NCI-H510A (cell line): ENCODE measurements around the gene IL15.

Source experiments
- DNase-seq: peaks from one replicate; lab custom pipeline; 2025; lab: John Stamatoyannopoulos, UW

The IL15 gene

DNA sequence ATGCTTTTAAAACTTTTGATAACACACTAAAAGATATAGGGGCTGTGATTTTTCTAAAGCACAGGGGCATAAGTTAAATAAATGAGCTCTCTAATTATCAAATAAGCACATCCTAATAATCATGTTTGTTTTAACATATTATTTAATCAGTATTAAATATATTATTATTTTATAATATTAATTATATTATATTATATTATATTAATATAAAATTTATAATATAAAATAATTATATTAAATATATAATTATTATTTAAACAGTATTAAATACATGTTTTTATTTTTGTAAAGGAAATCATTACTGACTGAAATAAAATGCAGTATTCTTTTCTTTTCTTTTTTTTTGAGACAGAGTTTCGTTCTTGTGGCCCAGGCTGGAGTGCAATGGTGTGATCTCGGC lies 136.5 kb downstream of the IL15 start:
- no peak for DNase-seq

DNA sequence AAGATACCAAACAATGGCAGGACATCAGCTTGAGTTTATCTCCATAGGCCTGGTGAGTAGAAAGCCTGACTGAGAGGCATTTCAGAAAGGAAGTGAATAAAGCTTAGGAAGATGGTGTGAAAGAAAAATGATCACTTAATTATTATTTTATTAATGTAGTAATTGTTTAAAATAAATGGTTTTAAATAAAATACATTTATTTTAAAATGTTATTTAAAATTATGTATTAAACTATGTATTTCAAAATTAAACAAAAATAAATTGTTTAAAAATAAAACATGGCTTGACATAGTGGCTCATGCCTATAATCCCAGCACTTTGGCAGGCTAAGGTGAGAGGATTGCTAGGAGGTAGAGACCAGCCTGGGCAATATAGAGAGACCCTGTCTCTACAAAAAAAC lies 145.8 kb downstream of the IL15 start:
- DNase-seq = no peak
